Astrocyte (in vitro differentiated cells and primary cell): Measurements from ENCODE around the gene DHDH. TPM values are rescaled to one million over a fixed set of nuclear protein-coding genes. Genes with fewer than 3 reads are reported as not detected.

Source experiments
- DNase-seq: peaks from one replicate; pipeline ENCODE4 v3.0.0-alpha.2; 2010; ENCODE audit warnings: low read depth
- FAIRE-seq: peaks from 2 replicates; lab custom pipeline; 2011; peaks lifted over from hg19 to GRCh38; lab: Jason Lieb, UNC
- H2AFZ ChIP-seq: 2 replicates; pipeline ENCODE4 v1.6.0; 2012; ENCODE audit warnings: low read depth, low read length, inconsistent platforms
- H3K27ac ChIP-seq: 2 replicates; pipeline ENCODE4 v1.5.1; 2011; ENCODE audit warnings: low read depth, low read length, inconsistent platforms
- H3K27me3 ChIP-seq: 2 replicates; pipeline ENCODE4 v1.6.0; 2011; ENCODE audit warnings: low read length, inconsistent platforms; ENCODE audit not compliant: insufficient read depth
- H3K36me3 ChIP-seq: 2 replicates; pipeline ENCODE4 v1.5.1; 2011; ENCODE audit warnings: low read length, inconsistent platforms; ENCODE audit not compliant: insufficient read depth
- H3K4me1 ChIP-seq: 2 replicates; pipeline ENCODE4 v1.5.1; 2011; ENCODE audit warnings: low read length, inconsistent platforms; ENCODE audit not compliant: insufficient read depth
- H3K4me2 ChIP-seq: 2 replicates; pipeline ENCODE4 v1.6.0; 2012; ENCODE audit warnings: low read length, inconsistent platforms
- H3K4me3 ChIP-seq: 2 replicates; pipeline ENCODE4 v1.5.1; 2011; ENCODE audit warnings: low read depth, mild to moderate bottlenecking, low read length, inconsistent platforms; ENCODE audit not compliant: insufficient read depth
- H3K79me2 ChIP-seq: 2 replicates; pipeline ENCODE4 v1.6.0; 2012; ENCODE audit warnings: mild to moderate bottlenecking, low read length, inconsistent platforms; ENCODE audit not compliant: insufficient read depth
- H3K9ac ChIP-seq: 2 replicates; pipeline ENCODE4 v1.6.0; 2012; ENCODE audit warnings: mild to moderate bottlenecking, low read length, inconsistent platforms
- H3K9me3 ChIP-seq: 2 replicates; pipeline ENCODE4 v1.5.1; 2012; ENCODE audit warnings: low read depth, mild to moderate bottlenecking, low read length, inconsistent platforms; ENCODE audit not compliant: insufficient read depth
- H4K20me1 ChIP-seq: 2 replicates; pipeline ENCODE4 v1.6.0; 2012; ENCODE audit warnings: low read length, inconsistent platforms; ENCODE audit not compliant: insufficient read depth
- H3K27ac Mint-ChIP-seq: one replicate; pipeline ENCODE4 v1.8.0; 2021; ENCODE audit warnings: mild to moderate bottlenecking, mixed read lengths; ENCODE audit not compliant: unreplicated experiment
- H3K27me3 Mint-ChIP-seq: one replicate; pipeline ENCODE4 v1.8.0; 2021; ENCODE audit warnings: low read depth, mixed read lengths; ENCODE audit not compliant: unreplicated experiment
- H3K36me3 Mint-ChIP-seq: one replicate; pipeline ENCODE4 v1.8.0; 2021; ENCODE audit warnings: low read depth, mixed read lengths; ENCODE audit not compliant: unreplicated experiment
- H3K4me1 Mint-ChIP-seq: one replicate; pipeline ENCODE4 v1.8.0; 2021; ENCODE audit warnings: low read depth, mixed read lengths; ENCODE audit not compliant: unreplicated experiment
- H3K4me3 Mint-ChIP-seq: one replicate; pipeline ENCODE4 v1.8.0; 2021; ENCODE audit warnings: mild to moderate bottlenecking, moderate library complexity, mixed read lengths; ENCODE audit not compliant: unreplicated experiment
- H3K9me3 Mint-ChIP-seq: one replicate; pipeline ENCODE4 v1.8.0; 2021; ENCODE audit warnings: mild to moderate bottlenecking, mixed read lengths; ENCODE audit not compliant: unreplicated experiment
- EZH2 ChIP-seq: IDR thresholded peaks from 2 replicates; pipeline ENCODE4 v1.6.1; 2012; ENCODE audit warnings: mild to moderate bottlenecking, low read length, inconsistent platforms; ENCODE audit not compliant: insufficient read depth
- total RNA-seq: library from RNA; stranded (reverse); gene quantifications from 2 replicates; pipeline ENCODE4 v1.2.1, GENCODE V29; 2021
- TF ChIP-seq, protein P1 (sequence below): IDR thresholded peaks from 2 replicates; pipeline ENCODE4 v1.5.1; 2011; ENCODE audit warnings: low read depth, mild to moderate bottlenecking, inconsistent platforms, low read length, moderate library complexity; ENCODE audit not compliant: insufficient read depth

Gene DHDH
- total RNA-seq, 1 donor from 2014 or later: 0.45 TPM

DNA sequence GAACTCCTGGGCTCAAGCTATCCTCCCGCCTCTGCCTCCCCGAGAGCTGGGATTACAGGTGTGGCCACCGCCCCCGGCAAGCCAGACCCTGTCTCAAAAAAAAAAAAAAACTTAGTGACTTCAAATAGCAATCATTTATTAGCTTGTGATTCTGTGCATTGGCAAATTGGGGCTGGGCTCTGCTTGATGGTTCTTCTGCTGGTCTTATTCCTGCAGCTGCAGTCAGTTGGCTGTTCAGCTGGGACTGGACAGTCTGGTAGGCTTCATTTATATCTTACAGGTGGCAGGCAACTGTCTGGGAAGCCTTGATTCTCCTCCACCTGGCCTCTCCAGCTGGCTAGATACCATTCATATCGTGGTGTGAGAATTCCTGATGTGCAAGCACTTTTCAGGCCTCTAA lies 7.4 kb downstream of the DHDH start:
- no peak overlapping the region for H3K4me2 ChIP-seq
- no peaks in the 10 kb centered on the region for H3K4me1 ChIP-seq
- H3K36me3 ChIP-seq: no peaks in the 10 kb centered on the region
- no peaks in the 10 kb centered on the region for H4K20me1 ChIP-seq
- DNase-seq: no peak
- H3K27me3 ChIP-seq: no peaks in the 10 kb centered on the region
- no peak overlapping the region for H3K27ac ChIP-seq
- H2AFZ ChIP-seq: no peak overlapping the region
- H3K4me1 Mint-ChIP-seq: no peaks in the 10 kb centered on the region
- no peak for FAIRE-seq
- H3K27ac Mint-ChIP-seq: no peak overlapping the region
- TF ChIP-seq, protein P1, sequence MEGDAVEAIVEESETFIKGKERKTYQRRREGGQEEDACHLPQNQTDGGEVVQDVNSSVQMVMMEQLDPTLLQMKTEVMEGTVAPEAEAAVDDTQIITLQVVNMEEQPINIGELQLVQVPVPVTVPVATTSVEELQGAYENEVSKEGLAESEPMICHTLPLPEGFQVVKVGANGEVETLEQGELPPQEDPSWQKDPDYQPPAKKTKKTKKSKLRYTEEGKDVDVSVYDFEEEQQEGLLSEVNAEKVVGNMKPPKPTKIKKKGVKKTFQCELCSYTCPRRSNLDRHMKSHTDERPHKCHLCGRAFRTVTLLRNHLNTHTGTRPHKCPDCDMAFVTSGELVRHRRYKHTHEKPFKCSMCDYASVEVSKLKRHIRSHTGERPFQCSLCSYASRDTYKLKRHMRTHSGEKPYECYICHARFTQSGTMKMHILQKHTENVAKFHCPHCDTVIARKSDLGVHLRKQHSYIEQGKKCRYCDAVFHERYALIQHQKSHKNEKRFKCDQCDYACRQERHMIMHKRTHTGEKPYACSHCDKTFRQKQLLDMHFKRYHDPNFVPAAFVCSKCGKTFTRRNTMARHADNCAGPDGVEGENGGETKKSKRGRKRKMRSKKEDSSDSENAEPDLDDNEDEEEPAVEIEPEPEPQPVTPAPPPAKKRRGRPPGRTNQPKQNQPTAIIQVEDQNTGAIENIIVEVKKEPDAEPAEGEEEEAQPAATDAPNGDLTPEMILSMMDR: no peak
- no peak for TF ChIP-seq EZH2
- H3K4me3 ChIP-seq: no peak overlapping the region
- no peaks in the 10 kb centered on the region for H3K9me3 ChIP-seq
- no peaks in the 10 kb centered on the region for H3K36me3 Mint-ChIP-seq
- no peaks in the 10 kb centered on the region for H3K9me3 Mint-ChIP-seq
- no peaks in the 10 kb centered on the region for H3K79me2 ChIP-seq
- H3K4me3 Mint-ChIP-seq: no peak overlapping the region
- H3K9ac ChIP-seq: no peak overlapping the region
- peaks cover 2% of the 10 kb centered on the region for H3K27me3 Mint-ChIP-seq

DNA sequence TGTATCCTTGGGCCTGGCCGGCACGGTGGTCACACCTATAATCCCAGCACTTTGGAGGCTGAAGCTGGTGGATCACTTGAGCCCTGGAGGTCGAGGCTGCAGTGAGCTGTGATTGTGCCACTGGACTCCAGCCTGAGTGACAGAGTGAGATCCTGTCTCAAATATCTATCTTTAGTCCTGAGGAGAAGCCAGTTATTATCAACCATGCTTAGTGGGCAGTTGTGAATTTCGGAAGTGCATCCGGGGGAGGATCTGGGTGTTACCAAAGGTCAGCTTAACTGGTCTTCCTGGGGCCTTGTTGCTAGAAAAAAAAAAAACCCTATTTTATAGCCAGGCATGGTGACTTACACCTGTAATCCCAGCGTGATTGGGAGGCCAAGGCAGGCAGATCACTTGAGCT lies 9.6 kb downstream of the DHDH start:
- no peak overlapping the region for H3K9ac ChIP-seq
- no peak overlapping the region for H3K27ac ChIP-seq
- H3K4me1 Mint-ChIP-seq: no peaks in the 10 kb centered on the region
- no peak overlapping the region for H3K4me2 ChIP-seq
- peaks cover under 1% of the 10 kb centered on the region for H3K9me3 Mint-ChIP-seq
- FAIRE-seq (no peak), DNase-seq (no peak)
- no peak overlapping the region for H3K4me3 ChIP-seq
- H4K20me1 ChIP-seq: no peaks in the 10 kb centered on the region
- H3K4me3 Mint-ChIP-seq: no peak overlapping the region
- no peak overlapping the region for H3K27ac Mint-ChIP-seq
- H3K79me2 ChIP-seq: no peaks in the 10 kb centered on the region
- peaks cover 1% of the 10 kb centered on the region for H3K36me3 Mint-ChIP-seq
- no peaks in the 10 kb centered on the region for H3K27me3 ChIP-seq
- H3K9me3 ChIP-seq: peaks cover 5% of the 10 kb centered on the region
- peaks cover 2% of the 10 kb centered on the region for H3K27me3 Mint-ChIP-seq
- TF ChIP-seq, protein P1: no peak
- TF ChIP-seq EZH2: no peak
- no peaks in the 10 kb centered on the region for H3K4me1 ChIP-seq
- H3K36me3 ChIP-seq: no peaks in the 10 kb centered on the region
- H2AFZ ChIP-seq: no peak overlapping the region

DNA sequence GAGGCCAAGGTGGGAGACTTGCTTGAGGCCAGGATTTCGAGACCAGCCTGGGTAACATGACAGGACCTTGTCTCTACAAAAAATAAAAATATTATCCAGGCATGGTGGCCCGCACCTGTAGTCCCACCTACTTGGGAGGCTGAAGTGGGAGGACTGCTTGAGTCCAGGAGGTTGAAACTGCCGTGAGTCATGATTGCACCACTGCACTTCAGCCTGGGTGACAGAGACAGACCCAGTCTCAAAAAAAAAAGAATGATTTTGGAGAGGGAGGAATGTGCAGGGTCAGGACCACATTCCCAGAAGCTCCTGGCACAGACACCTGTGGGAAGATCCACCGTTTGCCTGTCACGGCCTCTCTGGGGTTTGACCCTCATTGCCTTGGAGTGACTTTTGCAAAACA lies 11.9 kb downstream of the DHDH start:
- Mint-ChIP-seq H3K9me3 (peaks cover 15% of the 10 kb centered on the region), H3K4me3 (no peak overlapping the region), H3K4me1 (no peaks in the 10 kb centered on the region), H3K36me3 (peaks cover 4% of the 10 kb centered on the region), H3K27ac (no peak overlapping the region), H3K27me3 (peaks cover 2% of the 10 kb centered on the region)
- Histone ChIP-seq H3K36me3 (no peaks in the 10 kb centered on the region), H3K4me3 (no peak overlapping the region), H3K4me1 (no peaks in the 10 kb centered on the region), H3K27ac (no peak overlapping the region), H3K4me2 (no peak overlapping the region), H3K79me2 (no peaks in the 10 kb centered on the region), H3K27me3 (no peaks in the 10 kb centered on the region), H3K9ac (no peak overlapping the region), H4K20me1 (no peaks in the 10 kb centered on the region), H2AFZ (no peak overlapping the region), H3K9me3 (peaks cover 5% of the 10 kb centered on the region)
- no peak for TF ChIP-seq EZH2
- TF ChIP-seq, protein P1: no peak
- FAIRE-seq (no peak), DNase-seq (no peak)
